Prostate gland (tissue), 2 donors: Measurements from ENCODE around the gene GCHFR. TPM values are rescaled to one million over a fixed set of nuclear protein-coding genes. Genes with fewer than 3 reads are reported as not detected.

Experiments used
- DNase-seq: peaks from one replicate; pipeline ENCODE4 v3.0.0-alpha.2; 2019; ENCODE audit warnings: low spot score
- H3K27ac ChIP-seq, 2 donors: fragments of 200-600 bp; sonication (generic); 2 replicates each; pipeline ENCODE4 v1.5.1; 2017 to 2019
- H3K27me3 ChIP-seq: fragments of 200-600 bp; sonication (generic); replicated peaks from 2 replicates; pipeline ENCODE4 v1.5.1; 2019; ENCODE audit not compliant: insufficient read depth
- H3K36me3 ChIP-seq, 2 donors: fragments of 200-600 bp; sonication (generic); 1 replicate in 1 of 2; 2 replicates in 1 of 2; pipeline versions ENCODE4 v1.5.1 to v1.8.1; 2017 to 2019
- H3K4me1 ChIP-seq: fragments of 200-600 bp; sonication (generic); replicated peaks from 2 replicates; pipeline ENCODE4 v1.5.1; 2019
- H3K4me3 ChIP-seq, 2 donors: fragments of 200-600 bp; sonication (generic); 2 replicates each; pipeline ENCODE4 v1.5.1; 2017 to 2019
- H3K9me3 ChIP-seq: fragments of 200-600 bp; sonication (generic); 2 replicates; pipeline ENCODE4 v1.5.1; 2017
- POLR2A ChIP-seq: fragments of 450-650 bp; IDR thresholded peaks from one replicate; pipeline ENCODE4 v1.6.1; 2016; ENCODE audit warnings: antibody characterized with exemption, mild to moderate bottlenecking
- POLR2AphosphoS5 ChIP-seq: sonication (generic); formaldehyde crosslinking; IDR thresholded peaks from one replicate; pipeline ENCODE4 v1.6.1; 2017; ENCODE audit warnings: antibody characterized with exemption
- WGBS: methylation state at CpG from one replicate; pipeline ENCODE4 v1.1.5; 2018; 5-methylcytosine and 5-hydroxymethylcytosine counted together
- intact Hi-C: fragments of 100-400 bp; cut with DNase I; formaldehyde crosslinking; loops from one replicate; pipeline ENCODE4 v1.14.2; 2022
- total RNA-seq, 2 donors: library from RNA; depleted of rRNA; stranded (reverse); fragments of >200 nt; gene quantifications; one replicate each; pipeline ENCODE4 v1.1.0, GENCODE V29; 2016
- TF ChIP-seq, protein P1 (sequence below), 4 experiments: fragments of 200-600 bp in 2 of 4; fragments of 450-650 bp in 2 of 4; sonication (generic) in 2 of 4; IDR thresholded peaks; 1 replicate in 3 of 4; 2 replicates in 1 of 4; pipeline ENCODE4 v1.5.1; 2016 to 2019; ENCODE audit warnings: antibody characterized with exemption in 4 of 4, mild to moderate bottlenecking in 2 of 4, moderate library complexity in 2 of 4

GCHFR gene
- 10 to 100 TPM; 14.3 to 61.3 TPM for total RNA-seq

GRCh38 chr15:40763801-40764628 is at the start of gene GCHFR:
Gene GCHFR, plus strand, starts transcription at chr15:40764068. Its CDS starts 113 bp downstream, at chr15:40764181.
- no peaks in the 10 kb centered on the region for H3K36me3 ChIP-seq
- TF ChIP-seq POLR2AphosphoS5 (no peak), POLR2A (peak; percentile 56)
- TF ChIP-seq, protein P1, sequence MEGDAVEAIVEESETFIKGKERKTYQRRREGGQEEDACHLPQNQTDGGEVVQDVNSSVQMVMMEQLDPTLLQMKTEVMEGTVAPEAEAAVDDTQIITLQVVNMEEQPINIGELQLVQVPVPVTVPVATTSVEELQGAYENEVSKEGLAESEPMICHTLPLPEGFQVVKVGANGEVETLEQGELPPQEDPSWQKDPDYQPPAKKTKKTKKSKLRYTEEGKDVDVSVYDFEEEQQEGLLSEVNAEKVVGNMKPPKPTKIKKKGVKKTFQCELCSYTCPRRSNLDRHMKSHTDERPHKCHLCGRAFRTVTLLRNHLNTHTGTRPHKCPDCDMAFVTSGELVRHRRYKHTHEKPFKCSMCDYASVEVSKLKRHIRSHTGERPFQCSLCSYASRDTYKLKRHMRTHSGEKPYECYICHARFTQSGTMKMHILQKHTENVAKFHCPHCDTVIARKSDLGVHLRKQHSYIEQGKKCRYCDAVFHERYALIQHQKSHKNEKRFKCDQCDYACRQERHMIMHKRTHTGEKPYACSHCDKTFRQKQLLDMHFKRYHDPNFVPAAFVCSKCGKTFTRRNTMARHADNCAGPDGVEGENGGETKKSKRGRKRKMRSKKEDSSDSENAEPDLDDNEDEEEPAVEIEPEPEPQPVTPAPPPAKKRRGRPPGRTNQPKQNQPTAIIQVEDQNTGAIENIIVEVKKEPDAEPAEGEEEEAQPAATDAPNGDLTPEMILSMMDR (IDR thresholded peaks at IDR 0.05): peak in 2 of 4 experiments; percentile 56 to 57
- no peaks in the 10 kb centered on the region for H3K9me3 ChIP-seq
- WGBS: under 1% methylated on average over 14 of the region's 75 CpGs
- peak within 1 kb of the TSS; percentile 81 to 83 for H3K27ac ChIP-seq
- H3K27me3 ChIP-seq: no peaks in the 10 kb centered on the region
- peaks cover 13% of the 10 kb centered on the region for H3K4me1 ChIP-seq
- intact Hi-C loops: no loop called here
- peak within 1 kb of the TSS; percentile 35 to 45 for H3K4me3 ChIP-seq
- peak; percentile 72 for DNase-seq

DNA sequence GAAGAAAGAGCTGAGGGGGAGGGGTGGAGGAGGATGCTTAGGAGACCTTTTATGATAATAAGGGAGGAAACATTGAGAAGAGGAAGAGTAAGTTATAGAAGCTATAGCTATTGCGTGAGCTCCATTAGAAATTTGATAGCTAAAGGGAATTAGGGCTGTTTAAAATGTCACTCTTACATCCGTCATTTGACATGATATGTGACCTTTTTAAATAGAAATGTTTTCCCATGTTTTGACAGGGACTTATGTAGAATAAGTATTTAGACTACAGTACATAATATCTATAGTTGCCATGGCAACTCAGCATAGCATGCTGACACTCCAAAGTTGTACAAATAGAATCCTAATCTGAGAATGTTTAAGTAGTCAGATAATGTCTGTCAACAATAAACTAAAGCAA is 49.7 kb upstream of the GCHFR start:
- no peak overlapping the region for H3K4me3 ChIP-seq
- no peaks in the 10 kb centered on the region for H3K36me3 ChIP-seq
- no peak overlapping the region for H3K27ac ChIP-seq
- H3K9me3 ChIP-seq: no peaks in the 10 kb centered on the region
- 43% methylated on average over 2 of the region's 2 CpGs for WGBS
- TF ChIP-seq, protein P1 (IDR thresholded peaks at IDR 0.05): no peak
- TF ChIP-seq POLR2AphosphoS5: no peak
- TF ChIP-seq POLR2A: no peak
- no peaks in the 10 kb centered on the region for H3K27me3 ChIP-seq
- no peaks in the 10 kb centered on the region for H3K4me1 ChIP-seq
- DNase-seq: no peak
- intact Hi-C loops: no loop called here

DNA sequence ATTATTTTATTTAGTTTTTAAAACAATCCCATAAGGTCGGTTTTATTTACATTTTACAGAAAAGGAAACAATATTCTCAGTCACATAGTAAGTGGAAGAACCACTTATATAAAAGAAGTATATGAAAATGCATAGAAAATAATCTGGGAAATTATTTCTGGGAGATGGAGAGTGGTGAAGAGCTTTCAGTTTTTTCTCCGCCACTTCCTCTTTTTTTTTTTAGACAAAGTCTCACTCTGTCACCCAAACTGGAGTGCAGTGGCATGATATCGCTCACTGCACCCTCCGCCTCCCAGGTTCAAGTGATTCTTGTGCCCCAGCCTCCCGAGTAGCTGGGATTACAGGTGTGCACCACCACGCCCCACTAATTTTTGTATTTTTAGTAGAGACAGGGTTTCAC is 47.7 kb upstream of the GCHFR start:
- Histone ChIP-seq H3K9me3 (no peaks in the 10 kb centered on the region), H3K4me3 (no peak overlapping the region), H3K36me3 (no peaks in the 10 kb centered on the region), H3K4me1 (no peaks in the 10 kb centered on the region), H3K27me3 (no peaks in the 10 kb centered on the region), H3K27ac (no peak overlapping the region)
- intact Hi-C loops: no loop called here
- no peak for DNase-seq
- TF ChIP-seq POLR2AphosphoS5 (no peak), POLR2A (no peak)
- TF ChIP-seq, protein P1 (IDR thresholded peaks at IDR 0.05): no peak
- 91% methylated on average over 6 of the region's 6 CpGs for WGBS

DNA sequence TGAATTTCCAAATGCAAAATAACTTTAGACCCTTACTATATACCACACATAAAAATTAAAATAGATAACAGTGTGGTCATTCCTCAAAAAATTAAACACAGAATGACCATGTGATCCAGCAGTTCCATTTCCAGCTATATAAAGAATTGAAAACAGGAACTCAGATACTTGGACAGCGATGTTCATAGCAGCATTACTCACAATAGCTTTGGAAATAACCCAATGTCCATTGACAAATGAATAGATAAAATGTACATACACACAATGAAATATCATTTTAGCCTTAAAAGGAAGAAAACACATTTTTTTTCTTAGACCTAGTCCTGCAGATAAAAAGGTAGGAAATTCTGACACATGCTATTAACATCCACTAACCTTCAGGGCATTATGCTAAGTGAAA is 42.2 kb upstream of the GCHFR start:
- no peaks in the 10 kb centered on the region for H3K9me3 ChIP-seq
- intact Hi-C loops: no loop called here
- H3K4me1 ChIP-seq: no peaks in the 10 kb centered on the region
- TF ChIP-seq POLR2AphosphoS5 (no peak), POLR2A (no peak)
- TF ChIP-seq, protein P1 (IDR thresholded peaks at IDR 0.05): no peak
- no peak overlapping the region for H3K27ac ChIP-seq
- no peak for DNase-seq
- no peaks in the 10 kb centered on the region for H3K36me3 ChIP-seq
- H3K4me3 ChIP-seq: no peak overlapping the region
- 86% methylated on average over 1 of the region's 1 CpG for WGBS
- H3K27me3 ChIP-seq: no peaks in the 10 kb centered on the region

- Histone ChIP-seq H3K4me1 (no peaks in the 10 kb centered on the region), H3K36me3 (no peaks in the 10 kb centered on the region), H3K27ac (no peak overlapping the region), H3K4me3 (no peak overlapping the region), H3K9me3 (no peaks in the 10 kb centered on the region), H3K27me3 (no peaks in the 10 kb centered on the region)
- TF ChIP-seq POLR2AphosphoS5: no peak
- no peak for TF ChIP-seq POLR2A
- TF ChIP-seq, protein P1 (IDR thresholded peaks at IDR 0.05): no peak
- no peak for DNase-seq
- 92% methylated on average over 4 of the region's 4 CpGs for WGBS
- intact Hi-C loops: no loop called here
Observed at GRCh38 chr15:40722354-40722753, 41.5 kb upstream of the GCHFR start.
